Fibroblast of skin of right biceps (primary cell): ENCODE measurements around the gene DENND1A.

ENCODE experiments used
- DNase-seq: peaks from one replicate; pipeline ENCODE4 v3.0.0-alpha.2; 2013

DENND1A gene

DNA sequence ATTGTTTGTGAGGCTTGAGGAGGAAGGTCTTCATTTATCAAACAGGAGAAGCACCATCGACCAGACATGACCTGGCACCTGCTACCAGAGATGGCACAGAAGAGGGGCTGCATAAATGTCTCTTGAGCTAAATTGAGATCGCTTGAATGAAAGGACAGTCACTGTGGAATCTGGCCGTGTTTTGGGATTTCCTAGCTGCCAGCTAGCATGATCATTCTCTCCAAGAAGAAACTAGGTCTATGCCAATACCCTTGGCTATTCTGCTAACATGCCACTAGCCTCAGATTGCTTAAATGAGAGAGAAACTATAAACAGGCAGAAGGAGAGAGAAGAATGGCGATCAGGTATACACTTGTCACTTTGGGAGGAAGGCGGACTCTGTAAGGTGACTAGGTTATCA is 324.6 kb downstream of the DENND1A start:
- DNase-seq: no peak

DNA sequence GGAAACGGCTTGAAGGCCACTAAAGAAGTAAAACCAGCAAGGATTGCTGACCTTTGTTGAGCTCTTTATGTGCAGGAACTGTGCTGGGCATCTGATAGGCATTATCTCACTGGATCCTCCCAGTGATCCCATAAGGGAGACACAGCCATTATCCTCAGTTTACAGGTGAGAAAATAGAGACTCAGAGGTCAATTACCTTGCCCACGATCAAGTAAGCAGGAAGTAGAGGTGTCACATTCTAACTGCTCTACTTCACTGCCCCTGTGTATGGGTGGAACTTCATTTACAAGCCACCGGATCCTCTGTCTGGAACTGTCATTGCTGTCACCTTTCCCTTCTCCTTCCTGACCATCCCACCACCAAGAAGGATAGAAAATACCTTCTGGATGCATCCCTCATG is 325.1 kb downstream of the DENND1A start:
- DNase-seq: no peak

DNA sequence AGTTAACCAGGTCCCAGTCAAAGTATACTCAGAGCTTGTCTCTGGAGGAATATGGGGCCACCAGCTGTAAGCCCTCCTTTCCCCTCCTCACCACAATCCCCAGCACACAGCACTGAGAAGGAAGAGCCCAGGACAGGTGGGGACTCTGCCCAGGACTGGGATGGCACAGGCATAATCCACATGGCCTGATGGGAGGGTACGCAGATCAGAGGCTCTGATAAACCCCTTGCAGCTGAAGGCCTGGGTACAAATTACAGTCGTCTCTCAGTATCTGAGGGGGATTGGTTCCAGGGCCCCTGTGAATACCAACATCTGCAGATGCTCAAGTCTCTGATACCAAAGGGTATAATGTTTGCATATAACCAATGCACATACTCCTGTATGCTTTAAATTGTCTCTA is 328.1 kb downstream of the DENND1A start:
- no peak for DNase-seq

DNA sequence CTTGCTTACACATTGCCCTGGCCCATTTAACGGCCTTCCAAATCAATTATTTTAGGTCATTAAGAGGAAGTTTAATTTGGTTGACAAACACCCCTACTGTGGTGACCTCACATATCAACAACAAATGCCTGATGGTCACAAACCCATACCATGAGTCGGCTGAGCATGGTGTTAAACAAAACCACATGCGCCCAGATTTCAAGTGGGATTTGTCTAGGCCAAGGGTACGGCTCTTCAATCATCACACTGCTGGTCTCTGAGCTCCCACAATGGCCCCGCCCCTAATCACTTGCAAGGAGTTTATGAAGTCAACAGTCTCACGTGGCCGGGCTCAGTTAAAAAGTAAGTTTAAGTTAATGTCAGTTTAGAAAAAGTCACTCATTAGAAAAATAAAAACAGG is 330.1 kb downstream of the DENND1A start:
- peak; percentile 39 for DNase-seq

DNA sequence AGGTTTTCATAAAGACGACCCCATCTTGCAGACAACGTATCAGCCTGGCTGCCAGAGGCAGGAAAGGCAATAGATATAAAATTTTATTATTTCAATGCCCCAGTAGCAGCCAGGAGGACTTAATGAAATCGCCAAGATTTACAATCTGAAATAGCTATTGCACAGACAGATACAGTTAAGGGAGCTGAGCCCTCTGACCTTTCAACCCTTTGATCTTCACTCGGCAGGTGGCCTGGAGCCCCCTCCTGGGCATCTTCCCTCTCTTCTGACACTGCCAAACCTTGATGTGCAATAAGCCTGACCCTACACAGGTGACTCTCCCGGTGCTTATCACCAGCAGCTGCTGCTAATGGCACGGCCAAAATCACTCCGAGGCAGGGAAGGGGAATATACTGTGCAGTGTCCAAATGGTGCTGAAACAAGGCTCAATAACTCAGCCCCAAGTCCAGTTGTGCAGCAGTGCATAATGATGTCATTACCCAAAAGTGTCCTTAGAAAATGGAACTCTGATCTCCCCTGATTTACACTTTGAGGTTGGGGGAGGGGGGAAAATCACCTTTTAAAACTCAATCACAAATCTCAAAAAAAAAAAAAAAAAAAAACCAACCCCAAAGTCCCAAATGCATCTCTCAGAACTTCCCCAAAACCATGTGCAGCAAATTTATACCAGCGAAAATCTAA is 331.9 kb downstream of the DENND1A start:
- DNase-seq: no peak

DNA sequence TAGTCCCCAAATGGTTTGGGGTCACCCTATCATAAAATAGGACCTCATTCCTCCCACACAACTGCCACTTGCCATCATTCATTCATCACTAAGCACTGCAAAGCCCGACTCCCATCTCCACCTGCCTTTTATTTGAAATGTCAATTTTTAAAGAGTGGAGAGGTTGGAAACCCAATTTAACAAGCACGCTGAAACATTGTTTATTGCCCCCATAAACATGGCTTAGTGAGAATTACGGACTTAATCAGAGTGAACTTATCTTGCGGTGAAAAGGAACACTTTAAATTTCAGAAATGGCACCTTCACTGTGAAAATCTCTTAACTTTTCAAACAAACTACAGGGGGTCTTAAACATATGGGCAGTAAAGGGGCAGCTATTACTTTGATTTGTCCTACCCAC is 332.9 kb downstream of the DENND1A start:
- DNase-seq: no peak

DNA sequence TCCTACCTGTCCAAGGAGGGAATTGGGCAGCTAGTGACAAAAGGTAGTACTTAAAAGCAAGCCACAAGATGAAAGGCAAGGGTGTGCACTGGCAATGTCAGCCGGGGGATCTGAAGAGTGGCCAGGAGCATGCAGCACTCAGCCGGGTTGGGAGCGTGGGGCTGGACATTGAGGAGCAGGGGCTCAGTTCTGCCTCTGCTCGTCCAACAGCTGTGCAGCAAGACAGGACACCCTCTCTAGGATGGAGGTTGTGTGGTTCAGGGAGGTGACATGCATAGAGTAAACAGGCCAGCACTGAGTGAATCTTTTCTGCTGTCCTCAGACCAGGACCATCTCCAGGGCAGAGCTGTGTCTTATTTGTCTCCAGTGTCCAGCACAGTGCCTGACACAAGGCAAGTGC is 338.6 kb downstream of the DENND1A start:
- no peak for DNase-seq

DNA sequence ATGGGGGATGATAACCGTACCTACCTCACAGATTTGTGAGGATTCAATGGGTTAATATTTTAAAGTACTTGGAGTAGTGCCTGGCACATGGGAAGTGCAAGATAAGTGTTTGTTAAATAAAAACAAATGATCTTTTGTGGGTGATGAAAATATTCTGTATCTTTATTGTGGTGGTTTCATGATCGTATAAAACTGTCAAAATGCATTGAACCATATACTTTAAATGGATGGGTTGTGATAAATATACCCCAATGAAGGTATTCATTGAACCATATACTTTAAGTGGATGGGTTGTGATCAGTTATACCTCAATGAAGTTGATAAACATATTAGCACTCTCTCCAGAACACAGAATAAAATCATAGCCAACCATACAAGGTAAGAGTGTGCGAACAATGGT is 339.4 kb downstream of the DENND1A start:
- no peak for DNase-seq

DNA sequence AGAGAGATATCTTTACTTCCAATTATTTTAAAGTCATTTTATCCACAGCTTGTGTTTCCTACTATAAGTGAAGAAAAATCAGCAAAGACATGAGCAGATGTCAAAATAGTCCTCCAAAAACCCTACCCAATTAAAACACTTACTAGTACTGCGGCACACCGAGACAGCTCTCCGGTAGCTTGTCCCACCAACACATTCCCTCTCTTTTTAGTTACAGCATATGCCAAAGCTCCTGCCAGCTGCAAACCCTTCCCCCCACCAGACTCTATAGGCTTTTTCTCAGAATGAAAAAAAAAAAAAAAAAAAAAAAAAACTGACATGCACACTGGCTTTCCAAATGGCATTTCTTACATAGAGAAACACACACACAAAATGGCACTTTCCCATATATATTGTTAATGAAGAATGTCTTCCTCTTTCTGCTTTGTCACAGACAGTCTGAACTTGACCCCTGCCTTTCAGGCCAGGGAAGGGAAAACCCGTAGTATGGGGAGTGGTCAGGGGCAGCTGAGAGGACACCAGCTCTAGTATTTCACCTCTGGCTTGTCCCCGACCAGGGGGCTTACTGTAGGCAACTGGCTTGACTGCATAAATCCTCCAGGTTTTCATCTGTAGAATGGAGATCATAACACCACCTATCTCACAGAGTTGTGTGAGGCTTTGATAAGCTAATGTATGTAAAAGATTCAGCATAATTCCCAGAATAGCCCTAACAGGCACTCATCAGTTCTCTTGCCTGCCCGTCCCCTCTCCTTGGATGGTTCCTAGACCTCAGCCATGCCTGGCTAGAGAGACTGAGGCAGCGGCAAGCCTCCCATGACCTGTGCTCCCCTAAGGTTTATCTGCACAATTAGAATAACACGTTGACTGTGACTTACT is 340.3 kb downstream of the DENND1A start:
- no peak for DNase-seq

DNA sequence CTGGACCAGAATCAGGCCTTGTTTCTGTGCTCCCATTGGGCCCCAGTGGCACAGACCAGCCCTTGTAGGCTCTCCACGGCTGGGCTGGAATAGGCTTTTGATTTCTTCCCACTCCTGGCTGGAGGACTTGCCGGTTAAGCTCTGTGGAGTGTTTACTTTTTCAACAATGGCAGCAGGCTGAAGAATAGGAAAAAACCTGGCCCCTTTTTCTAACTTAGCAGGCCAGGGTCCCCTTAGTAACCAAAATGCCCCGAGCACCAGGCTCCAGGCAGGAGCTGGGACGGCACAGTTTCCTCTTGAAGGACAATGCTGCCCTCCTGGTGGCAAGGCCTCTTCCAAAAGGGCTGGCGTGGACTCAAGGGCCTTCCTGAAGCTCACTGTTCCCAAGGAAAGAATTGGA is 343.7 kb downstream of the DENND1A start:
- DNase-seq: no peak

DNA sequence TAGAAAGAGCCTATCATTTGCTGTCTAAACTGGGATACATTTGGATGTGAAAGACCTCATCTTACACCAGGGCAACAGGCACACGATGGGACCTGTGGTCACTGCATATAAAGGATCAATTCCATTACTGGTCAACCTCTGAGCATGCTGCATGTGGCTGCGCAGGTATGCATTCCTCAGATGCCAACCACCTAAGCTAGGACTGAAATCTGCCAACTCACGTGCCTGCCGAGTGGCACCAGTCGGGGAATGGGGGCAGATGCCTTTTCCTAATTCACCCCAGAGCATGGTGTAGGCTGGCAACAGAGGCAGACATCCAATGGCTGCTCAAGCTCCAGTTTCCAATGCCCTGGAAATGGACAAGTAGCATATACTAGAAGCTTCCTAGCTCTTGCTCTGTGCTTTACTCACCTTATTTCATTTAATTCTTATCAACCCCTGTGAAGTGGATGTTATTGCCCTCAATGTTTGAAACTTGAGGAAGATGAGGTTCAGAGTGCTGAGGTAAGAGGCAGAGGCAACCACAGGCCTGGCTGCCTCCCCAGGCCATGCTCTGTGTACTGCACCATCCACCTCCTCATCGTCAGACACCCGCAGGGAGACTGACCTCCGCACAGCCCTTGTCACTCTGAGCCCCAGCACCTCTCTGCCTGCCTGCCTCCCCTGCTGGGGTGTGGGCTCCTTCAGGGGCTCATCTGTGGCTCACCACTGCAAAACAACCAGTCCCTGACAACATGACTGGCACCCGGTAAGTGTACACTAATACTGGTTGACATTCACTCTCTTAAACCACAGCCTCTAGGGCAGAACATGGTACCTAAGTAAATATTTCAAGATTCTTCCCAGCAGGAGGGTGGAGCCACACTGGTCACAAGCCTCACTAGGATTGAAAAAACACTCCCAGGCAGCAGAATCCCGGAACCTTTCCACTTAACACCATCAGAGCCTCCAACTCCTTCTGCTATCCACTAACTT is 345.4 kb downstream of the DENND1A start:
- no peak for DNase-seq

DNA sequence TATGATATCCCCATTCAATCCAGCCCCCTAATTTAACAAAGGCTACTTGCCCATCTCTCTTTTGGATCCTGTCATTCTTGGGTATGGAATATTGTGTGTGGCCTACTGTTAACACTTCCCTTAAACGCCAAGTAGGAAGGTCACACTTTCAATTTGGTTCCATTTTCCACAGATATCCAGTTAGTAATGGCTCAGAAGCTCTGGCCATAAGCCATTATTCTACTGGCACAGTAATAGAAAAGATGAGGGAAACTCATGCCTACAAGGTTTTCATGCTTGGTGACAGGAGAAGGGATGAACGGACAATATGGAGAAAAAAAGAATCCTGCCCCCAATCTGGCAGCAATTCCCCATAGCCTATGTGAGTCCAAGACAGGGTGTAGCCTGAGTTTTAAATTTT is 346.3 kb downstream of the DENND1A start:
- no peak for DNase-seq

DNA sequence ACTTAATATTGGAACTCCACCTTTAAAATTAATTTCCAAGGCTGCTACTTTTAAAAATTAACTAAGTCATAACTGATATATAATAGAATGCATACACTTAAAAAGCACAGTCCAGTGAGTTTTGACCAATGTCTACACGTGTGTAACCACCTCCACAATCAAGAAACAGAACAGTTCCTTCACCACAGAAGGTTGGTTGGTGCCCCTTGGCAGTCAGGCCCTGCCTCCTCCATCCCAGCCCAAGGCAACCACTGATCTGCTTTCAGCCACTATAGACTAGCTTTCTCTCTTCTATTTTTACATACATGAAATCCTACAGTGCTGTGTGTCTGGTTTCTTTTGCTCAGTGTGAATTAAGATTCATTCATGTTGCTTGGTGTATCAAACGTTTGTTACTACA is 358.7 kb downstream of the DENND1A start:
- no peak for DNase-seq

DNA sequence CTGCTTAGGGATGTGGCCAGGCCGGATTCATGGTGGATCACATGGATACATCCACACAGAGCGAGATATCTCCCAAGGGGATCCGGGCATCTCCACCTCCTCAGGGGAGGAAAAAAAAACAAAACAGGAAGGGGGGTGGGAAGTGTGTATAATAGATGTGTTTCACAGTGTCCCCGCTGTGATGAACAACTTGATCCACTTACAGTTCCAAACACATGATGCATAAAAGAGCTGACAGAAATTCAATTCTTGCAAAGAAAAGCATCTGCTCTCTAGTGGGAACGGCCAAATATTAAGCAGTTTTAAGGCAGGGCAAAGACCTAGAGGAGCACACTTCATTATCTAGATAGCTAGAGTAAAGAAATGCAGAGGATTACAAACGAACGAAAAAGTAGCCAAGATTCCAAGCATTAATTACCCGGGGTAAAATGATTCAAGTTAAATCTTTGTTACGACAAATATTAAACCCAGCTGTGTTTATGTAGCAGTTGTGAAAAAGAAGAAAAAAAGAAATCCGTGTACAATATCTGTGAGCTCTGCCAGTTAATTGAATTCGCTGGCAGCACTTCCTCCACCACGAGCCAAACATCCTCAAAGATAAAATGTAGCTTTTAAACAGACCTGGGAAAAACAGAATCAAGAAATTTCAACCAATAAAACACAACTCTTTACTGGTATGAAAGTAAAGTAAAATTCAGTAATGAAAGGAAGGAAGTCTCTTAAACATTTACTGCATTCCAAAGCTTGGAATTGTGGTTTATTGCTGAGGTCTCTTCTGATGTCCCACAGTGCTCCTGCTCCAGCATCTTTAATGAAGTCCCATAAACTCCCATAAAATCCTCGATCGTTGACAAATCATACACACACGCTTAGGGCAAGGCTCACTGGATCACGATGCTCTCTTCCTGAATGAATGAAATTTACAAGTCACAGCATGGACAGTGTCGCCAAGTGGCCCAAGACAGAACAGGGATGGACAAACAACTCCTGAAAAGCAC is 360.9 kb downstream of the DENND1A start:
- DNase-seq: peak; percentile 68

DNA sequence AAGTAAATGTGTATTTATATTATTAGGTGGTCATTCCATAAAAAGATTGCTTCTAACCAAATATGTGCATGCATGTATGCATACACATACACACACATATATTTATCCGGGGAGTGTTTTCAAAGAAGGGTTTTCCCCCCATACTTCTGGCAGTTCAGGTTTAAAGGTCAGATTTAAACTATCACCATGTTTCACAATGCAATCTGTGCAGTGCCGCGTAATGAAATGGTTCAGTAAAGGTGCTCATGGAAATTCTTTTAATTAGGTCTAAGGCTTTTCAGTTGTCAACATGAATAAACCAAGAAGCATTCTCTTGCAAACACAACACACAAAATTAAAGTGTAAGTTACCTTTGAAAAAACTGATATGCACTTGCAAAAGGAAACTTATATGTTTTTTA is 362.9 kb downstream of the DENND1A start:
- no peak for DNase-seq

DNA sequence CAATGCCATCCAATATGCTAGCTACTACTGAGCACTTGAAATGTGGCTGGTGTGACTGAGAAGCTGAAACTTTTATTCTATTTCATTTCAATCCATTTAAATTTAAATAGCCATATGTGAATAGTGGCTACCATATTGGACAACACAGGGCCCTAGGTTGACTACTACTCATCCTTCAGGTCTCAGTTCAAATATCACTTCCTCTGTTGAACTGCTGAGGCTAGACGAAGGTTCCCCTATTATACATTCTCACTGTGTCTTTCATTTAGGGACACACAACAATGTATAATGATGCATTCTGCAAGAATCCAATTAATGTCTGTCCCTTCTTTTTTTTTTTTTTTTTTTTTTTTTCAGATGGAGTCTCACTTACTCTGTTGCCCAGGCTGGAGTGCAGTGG is 365.3 kb downstream of the DENND1A start:
- no peak for DNase-seq

DNA sequence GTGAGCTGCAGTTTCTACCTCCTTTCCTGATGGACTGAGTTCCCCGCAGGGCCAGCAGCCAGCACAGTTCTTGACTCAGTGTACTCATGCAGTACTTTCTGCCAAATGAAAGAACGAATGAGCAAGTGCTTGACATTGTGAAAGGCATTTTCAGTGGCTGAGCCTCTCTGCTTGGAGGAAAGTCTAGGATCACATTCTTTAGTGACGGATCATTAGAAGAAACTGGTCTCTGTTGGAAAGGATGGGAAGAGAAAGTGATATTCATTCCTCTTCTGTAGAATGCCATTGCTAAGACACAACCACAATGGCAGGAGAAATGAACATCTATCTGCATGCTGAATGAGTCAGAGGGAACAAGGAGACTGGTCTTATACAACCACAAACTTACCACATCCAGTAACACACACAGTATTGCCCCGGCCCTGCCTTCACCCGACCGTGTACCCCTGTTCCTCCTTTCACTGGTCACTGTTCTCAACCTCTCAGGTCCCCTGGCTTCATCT is 367.0 kb downstream of the DENND1A start:
- peak; percentile 95 for DNase-seq

DNA sequence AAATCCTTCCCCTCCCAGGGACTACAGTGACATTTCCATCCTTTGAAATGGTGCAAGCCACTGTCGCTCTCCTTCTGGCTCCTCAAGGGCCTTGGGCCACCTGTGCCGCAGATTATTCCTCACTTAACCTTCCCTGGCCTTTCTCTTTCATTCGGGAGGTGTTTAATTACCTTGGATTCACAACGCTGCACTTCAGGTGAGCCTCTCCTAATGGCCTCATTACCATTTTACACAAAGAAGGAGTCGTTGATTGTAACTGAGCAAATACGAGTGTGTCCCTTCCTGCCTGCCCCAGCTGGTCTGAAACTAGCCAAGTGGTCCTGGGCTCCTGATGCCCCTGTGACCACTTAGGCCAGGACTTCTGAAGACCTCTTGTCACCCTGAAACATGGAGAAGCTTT is 368.9 kb downstream of the DENND1A start:
- DNase-seq: no peak

DNA sequence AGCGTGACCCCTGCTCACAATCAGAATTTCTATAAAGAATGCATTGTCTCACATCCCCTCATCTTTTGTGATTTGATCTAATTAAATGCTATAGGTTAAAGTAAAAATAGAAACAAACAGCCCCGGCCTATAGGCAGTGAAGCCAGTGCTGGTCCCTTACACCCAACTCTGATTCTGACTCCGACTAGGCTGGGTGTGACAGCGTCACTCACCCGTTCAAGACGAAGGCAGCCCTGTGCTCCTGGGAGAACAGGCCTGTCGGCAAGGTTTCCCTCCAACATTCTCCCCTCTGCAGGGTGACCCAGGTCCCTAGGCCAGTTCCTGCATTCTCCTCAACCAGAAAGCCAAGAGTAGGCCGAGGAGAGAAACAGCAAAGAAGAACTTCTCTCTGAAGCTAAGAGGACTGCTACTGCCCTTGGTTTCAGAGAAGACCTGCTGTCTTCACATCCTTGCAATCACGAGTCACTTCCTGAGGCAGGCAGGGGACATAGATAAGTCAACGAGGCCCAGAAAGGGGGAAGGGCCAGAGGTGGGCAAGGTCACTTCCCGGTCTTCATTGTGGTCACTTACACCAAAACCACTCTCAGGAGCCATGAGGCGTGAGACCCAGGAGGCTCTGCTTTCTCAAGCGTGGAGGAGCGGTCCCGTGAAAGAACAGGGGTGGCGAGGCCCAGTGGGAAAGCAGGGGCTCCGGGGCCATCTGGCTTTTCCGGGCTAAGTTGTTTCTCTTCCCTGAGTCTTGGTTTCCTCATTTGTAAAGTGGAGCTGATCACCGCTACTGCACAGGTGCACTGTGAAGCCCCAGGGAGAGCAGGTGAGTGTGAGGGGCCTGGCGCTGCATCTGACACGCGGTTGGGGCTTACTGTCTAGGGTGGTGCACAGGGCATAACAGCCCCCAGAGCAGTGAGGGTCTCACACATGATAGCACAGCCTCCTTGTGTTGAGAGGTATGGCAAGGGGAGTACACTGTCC is 373.2 kb downstream of the DENND1A start:
- peak; percentile 21 for DNase-seq

DNA sequence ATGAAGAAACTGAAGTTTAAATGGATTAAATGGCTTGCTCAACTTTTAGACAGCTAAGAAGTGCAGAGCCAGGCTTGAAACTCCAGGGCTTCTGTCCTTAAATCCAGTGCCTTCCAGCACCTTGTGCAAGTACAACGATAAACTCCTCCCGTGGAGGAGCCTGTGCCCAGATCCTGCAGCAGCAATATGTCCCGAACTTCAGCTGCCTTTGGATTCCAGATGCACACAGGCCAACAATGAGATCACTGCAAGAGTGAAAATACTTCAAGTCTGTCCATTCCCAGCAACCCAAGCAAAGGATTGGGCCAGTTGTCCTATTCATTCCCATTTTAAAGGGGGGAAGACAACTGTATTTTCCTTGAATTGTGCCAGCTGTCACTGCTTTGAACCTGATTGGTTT is 374.3 kb downstream of the DENND1A start:
- DNase-seq: no peak

DNA sequence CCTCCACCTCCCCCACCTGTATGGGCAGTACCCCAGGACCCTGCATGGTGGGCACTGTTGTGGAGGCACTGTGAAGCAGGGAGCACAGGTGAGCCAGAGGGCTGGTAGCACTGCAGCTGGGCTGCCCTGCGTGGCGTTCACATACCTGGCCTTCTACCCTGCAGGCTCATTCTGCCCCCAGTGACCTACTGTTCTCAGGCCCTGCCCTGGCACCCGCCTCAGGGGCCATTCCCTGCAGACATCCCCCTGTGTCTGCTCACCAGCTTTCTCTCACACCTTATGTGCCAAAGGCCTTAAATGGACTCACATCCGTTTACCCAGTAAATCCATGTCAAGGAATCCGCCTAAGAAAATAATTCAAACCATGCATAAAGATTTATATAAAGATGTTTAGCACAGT is 377.4 kb downstream of the DENND1A start:
- DNase-seq: no peak
